ENCODE measurements around the gene MAD1L1. TPM values are rescaled to one million over a fixed set of nuclear protein-coding genes. Genes with fewer than 3 reads are reported as not detected.

The MAD1L1 gene
- total RNA-seq, 1 donor from 2014 or later: 32.3 TPM

DNA sequence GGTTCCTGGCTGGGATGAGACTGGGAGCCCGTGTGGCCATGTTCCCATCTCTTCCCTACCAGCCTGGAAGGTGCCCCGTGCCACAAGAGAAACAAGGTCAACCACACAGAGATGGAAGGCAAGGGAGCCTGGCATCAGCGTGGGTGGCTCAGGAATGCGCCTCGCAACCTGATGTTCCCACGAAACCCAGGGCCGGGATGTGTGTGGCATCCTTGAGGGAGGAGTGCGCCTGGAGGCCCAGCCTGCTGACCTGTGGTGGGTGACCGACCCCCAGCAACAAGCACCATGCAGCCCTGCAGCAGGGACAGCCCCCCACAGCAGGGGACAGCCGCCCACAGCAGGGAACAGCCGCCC is 295.5 kb downstream of the MAD1L1 start:
- H3K36me3 ChIP-seq (ENCODE audit: insufficient read depth, low read length): no peaks in the 10 kb centered on the region
- H3K4me3 Mint-ChIP-seq (ENCODE audit: unreplicated experiment): no peak overlapping the region
- peaks cover 18% of the 10 kb centered on the region for H3K4me1 ChIP-seq (ENCODE audit: insufficient read depth, low read length)
- no peak overlapping the region for H3K4me2 ChIP-seq (ENCODE audit: low read length)
- TF ChIP-seq EZH2 (IDR thresholded peaks at IDR 0.05; ENCODE audit: insufficient read depth, low read length): no peak
- TF ChIP-seq, protein P1, sequence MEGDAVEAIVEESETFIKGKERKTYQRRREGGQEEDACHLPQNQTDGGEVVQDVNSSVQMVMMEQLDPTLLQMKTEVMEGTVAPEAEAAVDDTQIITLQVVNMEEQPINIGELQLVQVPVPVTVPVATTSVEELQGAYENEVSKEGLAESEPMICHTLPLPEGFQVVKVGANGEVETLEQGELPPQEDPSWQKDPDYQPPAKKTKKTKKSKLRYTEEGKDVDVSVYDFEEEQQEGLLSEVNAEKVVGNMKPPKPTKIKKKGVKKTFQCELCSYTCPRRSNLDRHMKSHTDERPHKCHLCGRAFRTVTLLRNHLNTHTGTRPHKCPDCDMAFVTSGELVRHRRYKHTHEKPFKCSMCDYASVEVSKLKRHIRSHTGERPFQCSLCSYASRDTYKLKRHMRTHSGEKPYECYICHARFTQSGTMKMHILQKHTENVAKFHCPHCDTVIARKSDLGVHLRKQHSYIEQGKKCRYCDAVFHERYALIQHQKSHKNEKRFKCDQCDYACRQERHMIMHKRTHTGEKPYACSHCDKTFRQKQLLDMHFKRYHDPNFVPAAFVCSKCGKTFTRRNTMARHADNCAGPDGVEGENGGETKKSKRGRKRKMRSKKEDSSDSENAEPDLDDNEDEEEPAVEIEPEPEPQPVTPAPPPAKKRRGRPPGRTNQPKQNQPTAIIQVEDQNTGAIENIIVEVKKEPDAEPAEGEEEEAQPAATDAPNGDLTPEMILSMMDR (IDR thresholded peaks at IDR 0.05; ENCODE audit: insufficient read depth, low read depth, low read length): no peak
- peaks cover 6% of the 10 kb centered on the region for H3K9me3 Mint-ChIP-seq (ENCODE audit: unreplicated experiment)
- peaks cover 3% of the 10 kb centered on the region for H3K27me3 Mint-ChIP-seq (ENCODE audit: low read depth, unreplicated experiment)
- H2AFZ ChIP-seq (ENCODE audit: low read depth, low read length): no peak overlapping the region
- H3K36me3 Mint-ChIP-seq (ENCODE audit: low read depth, unreplicated experiment): peaks cover 11% of the 10 kb centered on the region
- no peak overlapping the region for H3K27ac ChIP-seq (ENCODE audit: low read depth, low read length)
- FAIRE-seq (no peak), DNase-seq (ENCODE audit: low read depth) (no peak)
- H3K9ac ChIP-seq (ENCODE audit: low read length): no peak overlapping the region
- no peaks in the 10 kb centered on the region for H3K9me3 ChIP-seq (ENCODE audit: insufficient read depth, low read depth, low read length)
- H3K4me3 ChIP-seq (ENCODE audit: insufficient read depth, low read depth, low read length): no peak overlapping the region
- peaks cover 2% of the 10 kb centered on the region for H3K4me1 Mint-ChIP-seq (ENCODE audit: low read depth, unreplicated experiment)
- H3K27ac Mint-ChIP-seq (ENCODE audit: unreplicated experiment): no peak overlapping the region
- H3K79me2 ChIP-seq (ENCODE audit: insufficient read depth, low read length): no peaks in the 10 kb centered on the region
- no peaks in the 10 kb centered on the region for H4K20me1 ChIP-seq (ENCODE audit: insufficient read depth, low read length)
- H3K27me3 ChIP-seq (ENCODE audit: insufficient read depth, low read length): no peaks in the 10 kb centered on the region

DNA sequence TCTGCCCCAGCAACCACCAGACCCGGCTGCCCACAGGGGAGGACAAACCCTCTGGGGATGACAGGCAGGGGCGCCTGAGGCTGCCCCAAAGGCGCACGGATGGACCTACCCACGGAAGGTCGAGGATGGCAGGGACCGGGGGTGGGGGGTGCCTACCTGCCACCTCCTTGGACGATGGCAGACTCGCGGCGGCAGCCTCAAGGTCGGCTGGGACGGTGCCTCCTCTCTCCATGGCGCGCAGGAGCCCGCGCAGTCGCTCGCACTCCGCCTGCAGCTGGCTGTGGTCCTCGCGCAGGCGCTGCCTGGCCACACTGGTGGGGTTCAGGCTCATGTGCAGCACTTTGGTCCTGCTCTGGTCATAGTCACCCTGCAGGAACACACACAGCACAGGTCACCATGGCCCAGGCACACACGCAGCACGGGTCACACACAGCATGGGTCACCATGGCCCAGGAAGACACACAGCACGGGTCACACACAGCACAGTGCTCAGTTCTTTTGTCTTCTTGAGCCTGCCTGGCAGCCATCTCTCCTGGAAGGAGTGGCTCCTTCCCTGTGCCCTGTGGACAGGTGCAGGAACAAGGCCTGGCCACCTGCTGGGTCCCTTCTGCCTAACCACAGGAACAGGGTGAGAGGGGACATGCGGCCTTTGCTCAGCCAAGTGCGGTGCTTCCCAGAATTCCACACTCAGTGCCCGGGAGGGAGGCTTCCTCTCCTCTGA is 296.1 kb downstream of the MAD1L1 start:
- FAIRE-seq (no peak), DNase-seq (ENCODE audit: low read depth) (no peak)
- H3K9me3 Mint-ChIP-seq (ENCODE audit: unreplicated experiment): peaks cover 6% of the 10 kb centered on the region
- H3K79me2 ChIP-seq (ENCODE audit: insufficient read depth, low read length): no peaks in the 10 kb centered on the region
- no peak overlapping the region for H3K4me2 ChIP-seq (ENCODE audit: low read length)
- H3K36me3 ChIP-seq (ENCODE audit: insufficient read depth, low read length): no peaks in the 10 kb centered on the region
- H3K4me3 ChIP-seq (ENCODE audit: insufficient read depth, low read depth, low read length): no peak overlapping the region
- peaks cover 3% of the 10 kb centered on the region for H3K27me3 Mint-ChIP-seq (ENCODE audit: low read depth, unreplicated experiment)
- no peak overlapping the region for H3K9ac ChIP-seq (ENCODE audit: low read length)
- peaks cover 18% of the 10 kb centered on the region for H3K4me1 ChIP-seq (ENCODE audit: insufficient read depth, low read length)
- H3K27me3 ChIP-seq (ENCODE audit: insufficient read depth, low read length): no peaks in the 10 kb centered on the region
- H3K27ac ChIP-seq (ENCODE audit: low read depth, low read length): no peak overlapping the region
- no peak overlapping the region for H2AFZ ChIP-seq (ENCODE audit: low read depth, low read length)
- H3K27ac Mint-ChIP-seq (ENCODE audit: unreplicated experiment): no peak overlapping the region
- H4K20me1 ChIP-seq (ENCODE audit: insufficient read depth, low read length): no peaks in the 10 kb centered on the region
- H3K4me1 Mint-ChIP-seq (ENCODE audit: low read depth, unreplicated experiment): peaks cover 2% of the 10 kb centered on the region
- H3K36me3 Mint-ChIP-seq (ENCODE audit: low read depth, unreplicated experiment): peaks cover 11% of the 10 kb centered on the region
- H3K4me3 Mint-ChIP-seq (ENCODE audit: unreplicated experiment): no peak overlapping the region
- TF ChIP-seq EZH2 (IDR thresholded peaks at IDR 0.05; ENCODE audit: insufficient read depth, low read length): no peak
- TF ChIP-seq, protein P1 (IDR thresholded peaks at IDR 0.05; ENCODE audit: insufficient read depth, low read depth, low read length): no peak
- H3K9me3 ChIP-seq (ENCODE audit: insufficient read depth, low read depth, low read length): no peaks in the 10 kb centered on the region

DNA sequence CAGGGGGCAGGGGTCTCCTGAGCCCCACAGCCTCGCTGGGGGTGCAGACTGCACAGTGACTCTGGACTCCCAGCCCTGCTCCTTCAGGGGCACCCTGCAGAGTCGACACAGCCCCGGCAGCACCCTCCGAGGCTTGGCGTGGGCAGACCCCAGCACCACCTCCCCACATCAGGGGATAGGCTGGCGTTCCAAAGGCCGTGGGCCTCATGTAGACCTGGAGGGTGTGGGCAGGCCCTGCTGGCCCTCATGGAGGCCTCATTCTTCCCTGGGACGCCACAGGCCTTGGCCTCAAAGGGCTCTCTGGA is 296.8 kb downstream of the MAD1L1 start:
- no peaks in the 10 kb centered on the region for H3K36me3 ChIP-seq (ENCODE audit: insufficient read depth, low read length)
- H3K9me3 ChIP-seq (ENCODE audit: insufficient read depth, low read depth, low read length): no peaks in the 10 kb centered on the region
- Mint-ChIP-seq H3K27me3 (ENCODE audit: low read depth, unreplicated experiment) (peaks cover 3% of the 10 kb centered on the region), H3K4me1 (ENCODE audit: low read depth, unreplicated experiment) (peaks cover 7% of the 10 kb centered on the region), H3K36me3 (ENCODE audit: low read depth, unreplicated experiment) (peaks cover 11% of the 10 kb centered on the region), H3K27ac (ENCODE audit: unreplicated experiment) (no peak overlapping the region), H3K9me3 (ENCODE audit: unreplicated experiment) (peaks cover 6% of the 10 kb centered on the region), H3K4me3 (ENCODE audit: unreplicated experiment) (no peak overlapping the region)
- no peak overlapping the region for H2AFZ ChIP-seq (ENCODE audit: low read depth, low read length)
- no peak overlapping the region for H3K27ac ChIP-seq (ENCODE audit: low read depth, low read length)
- no peak overlapping the region for H3K4me2 ChIP-seq (ENCODE audit: low read length)
- TF ChIP-seq, protein P1 (IDR thresholded peaks at IDR 0.05; ENCODE audit: insufficient read depth, low read depth, low read length): no peak
- no peak for TF ChIP-seq EZH2 (IDR thresholded peaks at IDR 0.05; ENCODE audit: insufficient read depth, low read length)
- H3K4me3 ChIP-seq (ENCODE audit: insufficient read depth, low read depth, low read length): no peak overlapping the region
- H3K4me1 ChIP-seq (ENCODE audit: insufficient read depth, low read length): peaks cover 22% of the 10 kb centered on the region
- no peak for FAIRE-seq
- H3K9ac ChIP-seq (ENCODE audit: low read length): no peak overlapping the region
- no peak for DNase-seq (ENCODE audit: low read depth)
- H3K27me3 ChIP-seq (ENCODE audit: insufficient read depth, low read length): no peaks in the 10 kb centered on the region
- H4K20me1 ChIP-seq (ENCODE audit: insufficient read depth, low read length): no peaks in the 10 kb centered on the region
- H3K79me2 ChIP-seq (ENCODE audit: insufficient read depth, low read length): no peaks in the 10 kb centered on the region
